ENCODE results near the gene ZNF679. TPM values are rescaled to one million over a fixed set of nuclear protein-coding genes. Genes with fewer than 3 reads are reported as not detected.
"Not testable (repeated sequence)": the region's sequence is repeated elsewhere in the genome, so short reads cannot be mapped to it uniquely, and the experiment has no call there.

The ZNF679 gene
- not detected in 2 replicates for total RNA-seq
- polyA plus RNA-seq: not detected in 2 replicates
- polyA plus RNA-seq (2012): not detected in 2 replicates
- polyA minus RNA-seq (ENCODE audit: low replicate concordance): not detected in 2 replicates

- not testable (repeated sequence) for H3K36me3 ChIP-seq (ENCODE audit: control insufficient read depth, insufficient read depth, low read length); H3K4me2 ChIP-seq (ENCODE audit: extremely low read depth, insufficient read depth, low read length); H3K9ac ChIP-seq (ENCODE audit: insufficient read depth, low read length); H2AFZ ChIP-seq (ENCODE audit: low read length); DNase-seq (ENCODE audit: low read depth in 2 of 2); H3K4me3 ChIP-seq (replicated peaks in 1 of 4; ENCODE audit: control extremely low read depth in 1 of 4, insufficient read depth in 1 of 4, low read depth in 3 of 4, low read length in 4 of 4); H3K9me3 ChIP-seq (ENCODE audit: control insufficient read depth, insufficient read depth, low read depth, low read length); H3K27me3 ChIP-seq (ENCODE audit: control insufficient read depth, insufficient read depth, low read length); H3K27ac ChIP-seq (ENCODE audit: insufficient read depth, low read length); H3K79me2 ChIP-seq (ENCODE audit: control insufficient read depth, insufficient read depth, low read length); H4K20me1 ChIP-seq (ENCODE audit: control insufficient read depth, extremely low read depth, insufficient read depth, low read length); H3K4me1 ChIP-seq (ENCODE audit: control insufficient read depth, extremely low read depth, insufficient read depth, low read length)
These were observed at the start of gene ZNF679 for GRCh38 chr7:64228174-64228573. Gene ZNF679, plus strand, starts transcription at chr7:64228474. Its CDS starts 20,644 bp downstream, at chr7:64249118.

GRCh38 chr7:64180989-64181388 is 47.3 kb upstream of the ZNF679 start:
- H3K36me3 ChIP-seq (ENCODE audit: control insufficient read depth, insufficient read depth, low read length): no peaks in the 10 kb centered on the region
- H3K9me3 ChIP-seq (ENCODE audit: control insufficient read depth, insufficient read depth, low read depth, low read length): no peaks in the 10 kb centered on the region
- TF ChIP-seq EZH2 (IDR thresholded peaks at IDR 0.05; ENCODE audit: low read length, missing control alignments) (no peak), CTCF (conservative IDR thresholded peaks at IDR 0.05 in 1 of 2, IDR thresholded peaks at IDR 0.05 in 1 of 2; ENCODE audit: low read depth in 1 of 2, low read length in 2 of 2) (peak in 1 of 2 donors; percentile 9)
- H3K4me1 ChIP-seq (ENCODE audit: control insufficient read depth, extremely low read depth, insufficient read depth, low read length): no peaks in the 10 kb centered on the region
- H3K27ac ChIP-seq (ENCODE audit: insufficient read depth, low read length): no peak overlapping the region
- H3K79me2 ChIP-seq (ENCODE audit: control insufficient read depth, insufficient read depth, low read length): no peaks in the 10 kb centered on the region
- no peak overlapping the region for H3K4me3 ChIP-seq (replicated peaks in 1 of 4; ENCODE audit: control extremely low read depth in 1 of 4, insufficient read depth in 1 of 4, low read depth in 3 of 4, low read length in 4 of 4)
- H3K27me3 ChIP-seq (ENCODE audit: control insufficient read depth, insufficient read depth, low read length): no peaks in the 10 kb centered on the region
- no peak overlapping the region for H2AFZ ChIP-seq (ENCODE audit: low read length)
- no peak overlapping the region for H3K9ac ChIP-seq (ENCODE audit: insufficient read depth, low read length)
- no peak overlapping the region for H3K4me2 ChIP-seq (ENCODE audit: extremely low read depth, insufficient read depth, low read length)
- DNase-seq (ENCODE audit: low read depth in 2 of 2): peak in 1 of 2 donors; percentile 0
- H4K20me1 ChIP-seq (ENCODE audit: control insufficient read depth, extremely low read depth, insufficient read depth, low read length): no peaks in the 10 kb centered on the region

- H3K27me3 ChIP-seq (ENCODE audit: control insufficient read depth, insufficient read depth, low read length): no peaks in the 10 kb centered on the region
- H3K9me3 ChIP-seq (ENCODE audit: control insufficient read depth, insufficient read depth, low read depth, low read length): no peaks in the 10 kb centered on the region
- no peaks in the 10 kb centered on the region for H4K20me1 ChIP-seq (ENCODE audit: control insufficient read depth, extremely low read depth, insufficient read depth, low read length)
- no peak overlapping the region for H3K4me2 ChIP-seq (ENCODE audit: extremely low read depth, insufficient read depth, low read length)
- H3K36me3 ChIP-seq (ENCODE audit: control insufficient read depth, insufficient read depth, low read length): no peaks in the 10 kb centered on the region
- TF ChIP-seq EZH2 (IDR thresholded peaks at IDR 0.05; ENCODE audit: low read length, missing control alignments): no peak
- no peak for TF ChIP-seq CTCF (conservative IDR thresholded peaks at IDR 0.05 in 1 of 2, IDR thresholded peaks at IDR 0.05 in 1 of 2; ENCODE audit: low read depth in 1 of 2, low read length in 2 of 2)
- H3K4me1 ChIP-seq (ENCODE audit: control insufficient read depth, extremely low read depth, insufficient read depth, low read length): no peaks in the 10 kb centered on the region
- H2AFZ ChIP-seq (ENCODE audit: low read length): no peak overlapping the region
- no peak overlapping the region for H3K9ac ChIP-seq (ENCODE audit: insufficient read depth, low read length)
- H3K4me3 ChIP-seq (replicated peaks in 1 of 4; ENCODE audit: control extremely low read depth in 1 of 4, insufficient read depth in 1 of 4, low read depth in 3 of 4, low read length in 4 of 4): no peak overlapping the region
- no peak overlapping the region for H3K27ac ChIP-seq (ENCODE audit: insufficient read depth, low read length)
- no peak for DNase-seq (ENCODE audit: low read depth in 2 of 2)
- H3K79me2 ChIP-seq (ENCODE audit: control insufficient read depth, insufficient read depth, low read length): no peaks in the 10 kb centered on the region
These were observed 46.7 kb upstream of the ZNF679 start for GRCh38 chr7:64181586-64181985.
